Heart right ventricle (tissue), 16 donors: Measurements from ENCODE around the gene OR6B1. TPM values are rescaled to one million over a fixed set of nuclear protein-coding genes. Genes with fewer than 3 reads are reported as not detected.

Experiments
- ATAC-seq, 8 donors: fragments of 200-7000 bp; cut with Tn5 transposase; one replicate each; pipeline ENCODE4 v1.9.1; 2020; ENCODE audit warnings: mild to moderate bottlenecking in 8 of 8, moderate library complexity in 8 of 8, moderate number of reproducible peaks in 1 of 8
- DNase-seq, 2 donors: peaks; one replicate each; pipeline ENCODE4 v3.0.0-alpha.2; 2020
- H3K27ac ChIP-seq, 10 donors: fragments of 200-600 bp; sonication (generic) in 2 of 10; one replicate each; pipeline versions ENCODE4 v1.5.0 to v1.8.0; 2020 to 2022; ENCODE audit warnings: mild to moderate bottlenecking in 3 of 10
- H3K27me3 ChIP-seq, 7 donors: fragments of 200-600 bp; one replicate each; pipeline ENCODE4 v1.8.0; 2021 to 2022; ENCODE audit warnings: mild to moderate bottlenecking in 2 of 7
- H3K36me3 ChIP-seq, 9 donors: fragments of 200-600 bp; sonication (generic) in 1 of 9; one replicate each; pipeline versions ENCODE4 v1.5.0 to v1.8.0; 2020 to 2022; ENCODE audit warnings: mild to moderate bottlenecking in 2 of 9
- H3K4me1 ChIP-seq, 9 donors: fragments of 200-600 bp; sonication (generic) in 1 of 9; one replicate each; pipeline versions ENCODE4 v1.5.0 to v1.8.0; 2020 to 2022; ENCODE audit warnings: mild to moderate bottlenecking in 4 of 9
- H3K4me3 ChIP-seq, 10 donors: fragments of 200-600 bp; sonication (generic) in 2 of 10; one replicate each; pipeline versions ENCODE4 v1.5.0 to v1.8.0; 2020 to 2022; ENCODE audit warnings: mild to moderate bottlenecking in 7 of 10, moderate library complexity in 2 of 10
- H3K9me3 ChIP-seq, 11 donors: fragments of 200-600 bp in 10 of 11; sonication (generic) in 2 of 11; one replicate each; pipeline versions ENCODE4 v1.5.0 to v1.8.0; 2013 to 2022; ENCODE audit warnings: mild to moderate bottlenecking in 2 of 11, control low read depth in 1 of 11, moderate library complexity in 1 of 11
- CTCF ChIP-seq, 9 donors: fragments of 200-600 bp; sonication (generic) in 2 of 9; IDR thresholded peaks; one replicate each; pipeline versions ENCODE4 v1.5.0 to v1.8.0; 2021 to 2022; ENCODE audit warnings: antibody characterized with exemption in 9 of 9, mild to moderate bottlenecking in 5 of 9, moderate library complexity in 1 of 9
- WGBS, 2 donors: extraction: QIAGEN DNeasy Blood & Tissue Kit; methylation state at CpG; one replicate each; pipeline ENCODE4 v1.1.7; 2013; ENCODE audit warnings: inconsistent platforms in 1 of 2; 5-methylcytosine and 5-hydroxymethylcytosine counted together
- intact Hi-C, 10 donors: fragments of 100-400 bp; cut with DNase I; formaldehyde crosslinking; loops; one replicate each; pipeline versions ENCODE4 v1.11.1 to v1.14.2; 2022
- polyA plus RNA-seq, 2 donors: library from polyadenylated mRNA; stranded (reverse); fragments of 200-250 nt; gene quantifications; one replicate each; pipeline ENCODE4 v1.2.3, GENCODE V29; 2013
- total RNA-seq, 10 donors: library from RNA; stranded (reverse); fragmentation: NEBNext Ultra II Directional in 3 of 10; extraction: Animal tissue kit (Norgen Biotek cat#: 25700) in 3 of 10; gene quantifications; one replicate each; pipeline versions ENCODE4 v1.2.1 to v1.2.4, GENCODE V29; 2021 to 2023
- donor health status: Arrhythmogenic right ventricular cardiomyopathy.
- donor health status: ischemic (EF 13 %, LVEDD 7.1; RV severe dilation, severe dysfunction).
- donor health status: healthy with polysubstance abuse.
- donor health status: DM: no; HTN: yes; CAD: no.
- donor health status: DM: no; HTN: no; CAD: no.
- donor health status: ischemic (EF 25% LVEDD 6.9; RV normal size, moderate dysfunction).
- donor health status: ischemic (EF 25% LVEDD 5.7; RV mildly dilated, moderate dysfunction).
- donor health status: healthy.
- donor health status: DM: yes; HTN: yes; CAD: no.
- donor health status: Ischemic cardiomyopathy.
- donor health status: ischemic (EF 35%, LVEDD 5.7; RV mildly dilated, moderate dysfunction).
- donor health status: nonischemic (EF 11% LVEDD 7.7; RV severe dilation, severe dysfunction).
- donor health status: DM: yes; HTN: yes; CAD: no.
- donor health status: PGD.
- donor health status: ischemic (EF 29% LVEDD 5.4; RV normal size, mild dysfunction).
- donor health status: nonischemic (EF 23%, LVEDD 6.1; RV moderate dilation, normal function).

The OR6B1 gene
- total and polyA plus RNA-seq, 12 donors: not detected

GRCh38 chr7:143979359-143979758, 20.8 kb upstream of the OR6B1 start:
- ATAC-seq: no peak

GRCh38 chr7:143979998-143980397, 20.1 kb upstream of the OR6B1 start:
- H3K36me3 ChIP-seq: no peaks in the 10 kb centered on the region
- 49 to 56% methylated on average over 2 of the region's 2 CpGs for WGBS, 2 donors
- intact Hi-C loops: loop anchor here in 2 of 10 donors (10.0 kb wide), 2 partner anchors 55 to 65 kb away; no protein-coding TSS in a partner anchor

More at GRCh38 chr7:143979359-143979758, 20.8 kb upstream of the OR6B1 start:
- TF ChIP-seq CTCF (IDR thresholded peaks at IDR 0.05): no peak
- Histone ChIP-seq H3K4me3 (no peak overlapping the region), H3K4me1 (no peaks in the 10 kb centered on the region), H3K27me3 (no peaks in the 10 kb centered on the region), H3K9me3 (no peaks in the 10 kb centered on the region), H3K36me3 (no peaks in the 10 kb centered on the region), H3K27ac (no peak overlapping the region)
- DNase-seq: no peak
- intact Hi-C loops: no loop called here
- 85 to 93% methylated on average over 1 of the region's 1 CpG for WGBS, 2 donors

GRCh38 chr7:143980746-143981510, 19.2 kb upstream of the OR6B1 start:
- Histone ChIP-seq H3K27me3 (no peaks in the 10 kb centered on the region), H3K9me3 (no peaks in the 10 kb centered on the region), H3K36me3 (no peaks in the 10 kb centered on the region), H3K27ac (no peak overlapping the region), H3K4me1 (no peaks in the 10 kb centered on the region), H3K4me3 (no peak overlapping the region)
- TF ChIP-seq CTCF (IDR thresholded peaks at IDR 0.05): no peak
- DNase-seq (no peak), ATAC-seq (no peak)
- intact Hi-C loops: loop anchor here in 2 of 10 donors (10.0 kb wide), 2 partner anchors 56 to 66 kb away; no protein-coding TSS in a partner anchor
- 87% methylated on average over 10 of the region's 10 CpGs for WGBS, 2 donors

More at GRCh38 chr7:143979998-143980397, 20.1 kb upstream of the OR6B1 start:
- Histone ChIP-seq H3K4me1 (no peaks in the 10 kb centered on the region), H3K9me3 (no peaks in the 10 kb centered on the region), H3K27ac (no peak overlapping the region), H3K4me3 (no peak overlapping the region), H3K27me3 (no peaks in the 10 kb centered on the region)
- DNase-seq (no peak), ATAC-seq (no peak)
- no peak for TF ChIP-seq CTCF (IDR thresholded peaks at IDR 0.05)

- TF ChIP-seq CTCF (IDR thresholded peaks at IDR 0.05): no peak
- peaks cover 0 to 15% (median under 1%) of the 10 kb centered on the region in 9 donors for H3K4me1 ChIP-seq
Measured at GRCh38 chr7:143983960-143984359, 16.2 kb upstream of the OR6B1 start.

More at GRCh38 chr7:143983960-143984359, 16.2 kb upstream of the OR6B1 start:
- ATAC-seq (no peak), DNase-seq (no peak)
- no peak overlapping the region for H3K4me3 ChIP-seq
- WGBS, 2 donors: 88 to 92% methylated on average over 5 of the region's 5 CpGs
- H3K27ac ChIP-seq: no peak overlapping the region
- H3K36me3 ChIP-seq: no peaks in the 10 kb centered on the region
- no peaks in the 10 kb centered on the region for H3K27me3 ChIP-seq
- H3K9me3 ChIP-seq: no peaks in the 10 kb centered on the region
- intact Hi-C loops: loop anchor here in 2 of 10 donors (10.0 kb wide), 2 partner anchors 59 to 69 kb away; no protein-coding TSS in a partner anchor
